Midbrain (tissue), 1 donor: Measurements from ENCODE around the gene TBC1D5.
"Not testable (repeated sequence)": the region's sequence is repeated elsewhere in the genome, so short reads cannot be mapped to it uniquely, and the experiment has no call there.

Source experiments
- DNase-seq: peaks from one replicate; lab custom pipeline; 2025; lab: John Stamatoyannopoulos, UW

The TBC1D5 gene

GRCh38 chr3:17714473-17714872, 28.0 kb downstream of the TBC1D5 start:
- no peak for DNase-seq

- DNase-seq: no peak
Measured at GRCh38 chr3:17709236-17709810, 33.1 kb downstream of the TBC1D5 start.

GRCh38 chr3:17707813-17708543, 34.5 kb downstream of the TBC1D5 start:
- no peak for DNase-seq

- not testable (repeated sequence) for DNase-seq
Measured at GRCh38 chr3:17705991-17706390, 36.4 kb downstream of the TBC1D5 start.

- DNase-seq: not testable (repeated sequence)
Measured at GRCh38 chr3:17699815-17700214, 42.6 kb downstream of the TBC1D5 start.

GRCh38 chr3:17695665-17696064, 46.8 kb downstream of the TBC1D5 start:
- DNase-seq: not testable (repeated sequence)

- not testable (repeated sequence) for DNase-seq
Measured at GRCh38 chr3:17693670-17693999, 48.8 kb downstream of the TBC1D5 start.

- not testable (repeated sequence) for DNase-seq
Measured at GRCh38 chr3:17692846-17693669, 49.4 kb downstream of the TBC1D5 start.

- DNase-seq: no peak
Measured at GRCh38 chr3:17687566-17687965, 54.9 kb downstream of the TBC1D5 start.

GRCh38 chr3:17686613-17687012, 55.8 kb downstream of the TBC1D5 start:
- peak; percentile 61 for DNase-seq

- DNase-seq: no peak
Measured at GRCh38 chr3:17683542-17684207, 58.8 kb downstream of the TBC1D5 start.

GRCh38 chr3:17680530-17680929, 61.9 kb downstream of the TBC1D5 start:
- no peak for DNase-seq

GRCh38 chr3:17678116-17678741, 64.2 kb downstream of the TBC1D5 start:
- DNase-seq: no peak

- no peak for DNase-seq
Measured at GRCh38 chr3:17674082-17674686, 68.2 kb downstream of the TBC1D5 start.

GRCh38 chr3:17672506-17672905, 69.9 kb downstream of the TBC1D5 start:
- DNase-seq: peak; percentile 37

GRCh38 chr3:17670749-17671148, 71.7 kb downstream of the TBC1D5 start:
- DNase-seq: no peak

- DNase-seq: no peak
Measured at GRCh38 chr3:17664923-17665322, 77.5 kb downstream of the TBC1D5 start.

- no peak for DNase-seq
Measured at GRCh38 chr3:17656264-17656663, 86.2 kb downstream of the TBC1D5 start.

GRCh38 chr3:17655743-17656142, 86.7 kb downstream of the TBC1D5 start:
- DNase-seq: no peak

GRCh38 chr3:17649748-17650147, 92.7 kb downstream of the TBC1D5 start:
- DNase-seq: not testable (repeated sequence)

GRCh38 chr3:17648630-17649355, 93.6 kb downstream of the TBC1D5 start:
- DNase-seq: not testable (repeated sequence)
